Vagina (tissue), 2 donors: ENCODE data around the gene ARHGAP10. TPM values are rescaled to one million over a fixed set of nuclear protein-coding genes. Genes with fewer than 3 reads are reported as not detected.
A peak's percentile ranks its signal among the peaks of the same experiment; 100 is the strongest.

Experiments
- DNase-seq, 2 donors: peaks; one replicate each; pipeline ENCODE4 v3.0.0-alpha.2; 2017; ENCODE audit errors: extremely low spot score in 2 of 2
- H3K27ac ChIP-seq: fragments of 200-600 bp; sonication (generic); one replicate; pipeline ENCODE4 v1.5.1; 2019
- H3K27me3 ChIP-seq: fragments of 200-600 bp; sonication (generic); one replicate; pipeline ENCODE4 v1.5.1; 2019
- H3K36me3 ChIP-seq, 2 donors: fragments of 200-600 bp; sonication (generic); one replicate each; pipeline ENCODE4 v1.5.1; 2017 to 2019
- H3K4me1 ChIP-seq: fragments of 200-600 bp; sonication (generic); one replicate; pipeline ENCODE4 v1.5.1; 2019
- H3K4me3 ChIP-seq, 2 donors: fragments of 200-600 bp; sonication (generic); 1 replicate in 1 of 2; 2 replicates in 1 of 2; pipeline ENCODE4 v1.5.1; 2016 to 2019
- H3K9me3 ChIP-seq: fragments of 200-600 bp; sonication (generic); one replicate; pipeline ENCODE4 v1.5.1; 2019
- CTCF ChIP-seq, 3 experiments: fragments of 450-650 bp in 2 of 3; fragments of 200-600 bp in 1 of 3; sonication (generic) in 1 of 3; IDR thresholded peaks; one replicate each; pipeline ENCODE4 v1.5.1; 2017 to 2019; ENCODE audit warnings: antibody characterized with exemption in 3 of 3, mild to moderate bottlenecking in 2 of 3, moderate library complexity in 2 of 3
- POLR2A ChIP-seq, 2 donors: fragments of 450-650 bp; IDR thresholded peaks; one replicate each; pipeline ENCODE4 v1.6.1; 2017; ENCODE audit warnings: antibody characterized with exemption in 2 of 2, mild to moderate bottlenecking in 2 of 2, moderate library complexity in 2 of 2
- POLR2AphosphoS5 ChIP-seq, 2 donors: sonication (generic); formaldehyde crosslinking; IDR thresholded peaks; one replicate each; pipeline ENCODE4 v1.9.0; 2017; ENCODE audit warnings: antibody characterized with exemption in 2 of 2, mild to moderate bottlenecking in 2 of 2, low read depth in 1 of 2; ENCODE audit not compliant: insufficient read depth in 1 of 2
- intact Hi-C: fragments of 100-400 bp; cut with DNase I; formaldehyde crosslinking; loops from one replicate; pipeline ENCODE4 v1.15.1; 2023
- total RNA-seq: library from RNA; depleted of rRNA; stranded (reverse); fragments of >200 nt; gene quantifications from one replicate; pipeline ENCODE4 v1.2.3, GENCODE V29; 2016

Gene ARHGAP10
- total RNA-seq, 1 donor from 2014 or later = 55.5 TPM

GRCh38 chr4:147916351-147916750 lies 184.5 kb downstream of the ARHGAP10 start:
- H3K36me3 ChIP-seq = peaks cover 0 to 21% of the 10 kb centered on the region in 2 donors
- H3K27ac ChIP-seq = no peak overlapping the region
- intact Hi-C loops = no loop called here
- no peak overlapping the region for H3K4me3 ChIP-seq
- no peaks in the 10 kb centered on the region for H3K9me3 ChIP-seq
- H3K4me1 ChIP-seq = peaks cover 11% of the 10 kb centered on the region
- H3K27me3 ChIP-seq = no peaks in the 10 kb centered on the region
- no peak for DNase-seq
- peak in 1 of 2 donors; percentile 36 for TF ChIP-seq POLR2AphosphoS5 (IDR thresholded peaks at IDR 0.05; ENCODE audit: insufficient read depth in 1 of 2, low read depth in 1 of 2)
- no peak for TF ChIP-seq CTCF (IDR thresholded peaks at IDR 0.05)

GRCh38 chr4:147923381-147923780 lies 191.5 kb downstream of the ARHGAP10 start:
- no peak overlapping the region for H3K27ac ChIP-seq
- no peak overlapping the region for H3K4me3 ChIP-seq
- no peaks in the 10 kb centered on the region for H3K9me3 ChIP-seq
- no peaks in the 10 kb centered on the region for H3K36me3 ChIP-seq
- DNase-seq = no peak
- H3K27me3 ChIP-seq = no peaks in the 10 kb centered on the region
- TF ChIP-seq POLR2AphosphoS5 (IDR thresholded peaks at IDR 0.05; ENCODE audit: insufficient read depth in 1 of 2, low read depth in 1 of 2) = no peak
- no peak for TF ChIP-seq POLR2A (IDR thresholded peaks at IDR 0.05)
- no peak for TF ChIP-seq CTCF (IDR thresholded peaks at IDR 0.05)
- intact Hi-C loops = no loop called here
- peaks cover 19% of the 10 kb centered on the region for H3K4me1 ChIP-seq

DNA sequence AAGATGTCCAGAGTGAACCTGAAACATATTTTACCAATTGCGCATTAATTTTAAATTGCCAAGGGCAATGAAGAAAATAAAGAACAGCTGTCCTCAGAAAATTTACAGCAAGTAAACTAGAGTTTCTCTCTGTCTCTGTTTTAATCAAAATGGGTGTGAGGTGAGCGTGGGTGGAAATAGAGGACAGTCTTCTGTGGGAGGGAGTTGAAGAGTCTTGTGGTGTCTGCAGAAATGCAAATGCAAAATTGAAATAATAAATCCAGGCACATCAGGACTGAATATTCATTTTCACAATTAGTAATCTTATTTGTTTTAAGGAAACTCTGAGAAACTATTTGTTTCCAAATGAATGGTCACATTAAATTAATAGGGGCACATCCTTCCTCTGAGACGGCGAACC lies 192.0 kb downstream of the ARHGAP10 start:
- no peaks in the 10 kb centered on the region for H3K36me3 ChIP-seq

GRCh38 chr4:147924604-147925412 lies 192.9 kb downstream of the ARHGAP10 start:
- Histone ChIP-seq H3K4me3 (no peak overlapping the region), H3K9me3 (no peaks in the 10 kb centered on the region), H3K4me1 (peaks cover 25% of the 10 kb centered on the region), H3K27me3 (no peaks in the 10 kb centered on the region), H3K36me3 (no peaks in the 10 kb centered on the region), H3K27ac (no peak overlapping the region)
- no peak for TF ChIP-seq POLR2A (IDR thresholded peaks at IDR 0.05)
- peak in 2 of 3 experiments; percentile 17 to 21 for TF ChIP-seq CTCF (IDR thresholded peaks at IDR 0.05)
- TF ChIP-seq POLR2AphosphoS5 (IDR thresholded peaks at IDR 0.05; ENCODE audit: insufficient read depth in 1 of 2, low read depth in 1 of 2) = no peak
- intact Hi-C loops = no loop called here
- DNase-seq = no peak

More for the DNA sequence above, 192.0 kb downstream of the ARHGAP10 start:
- Histone ChIP-seq H3K4me1 (peaks cover 23% of the 10 kb centered on the region), H3K9me3 (no peaks in the 10 kb centered on the region), H3K27me3 (no peaks in the 10 kb centered on the region), H3K4me3 (no peak overlapping the region), H3K27ac (no peak overlapping the region)
- intact Hi-C loops = no loop called here
- TF ChIP-seq POLR2AphosphoS5 (IDR thresholded peaks at IDR 0.05; ENCODE audit: insufficient read depth in 1 of 2, low read depth in 1 of 2) = no peak
- TF ChIP-seq POLR2A (IDR thresholded peaks at IDR 0.05) = no peak
- no peak for TF ChIP-seq CTCF (IDR thresholded peaks at IDR 0.05)
- DNase-seq = no peak
